Esophagus muscularis mucosa (tissue), 4 donors: ENCODE results near the gene ZBTB46. TPM values are rescaled to one million over a fixed set of nuclear protein-coding genes. Genes with fewer than 3 reads are reported as not detected.

Experiments
- DNase-seq: peaks from one replicate; pipeline ENCODE4 v3.0.0-alpha.2; 2017; ENCODE audit errors: extremely low spot score
- H3K27ac ChIP-seq, 4 donors: fragments of 200-600 bp; sonication (generic); replicated peaks in 1 of 4; 1 replicate in 3 of 4; 2 replicates in 1 of 4; pipeline ENCODE4 v1.5.1; 2016 to 2019; ENCODE audit warnings: mild to moderate bottlenecking in 1 of 4
- H3K27me3 ChIP-seq, 4 donors: fragments of 200-600 bp; sonication (generic); one replicate each; pipeline versions ENCODE4 v1.5.1 to v1.6.0; 2016 to 2019
- H3K36me3 ChIP-seq, 4 donors: fragments of 200-600 bp; sonication (generic); one replicate each; pipeline ENCODE4 v1.5.1; 2016 to 2019
- H3K4me1 ChIP-seq, 4 donors: fragments of 200-600 bp; sonication (generic); one replicate each; pipeline ENCODE4 v1.5.1; 2016 to 2019
- H3K4me3 ChIP-seq, 4 donors: fragments of 200-600 bp; sonication (generic); 1 replicate in 2 of 4; 2 replicates in 2 of 4; pipeline ENCODE4 v1.5.1; 2016 to 2019; ENCODE audit warnings: mild to moderate bottlenecking in 4 of 4, moderate library complexity in 1 of 4
- H3K9me3 ChIP-seq, 4 donors: fragments of 200-600 bp; sonication (generic); 1 replicate in 3 of 4; 2 replicates in 1 of 4; pipeline ENCODE4 v1.5.1; 2016 to 2019
- CTCF ChIP-seq, 3 experiments: fragments of 200-600 bp in 2 of 3; fragments of 450-650 bp in 1 of 3; sonication (generic) in 2 of 3; IDR thresholded peaks; one replicate each; pipeline ENCODE4 v1.5.1; 2017 to 2019; ENCODE audit warnings: antibody characterized with exemption in 3 of 3, mild to moderate bottlenecking in 2 of 3, moderate library complexity in 1 of 3
- EP300 ChIP-seq: sonication (generic); formaldehyde crosslinking; IDR thresholded peaks from one replicate; pipeline ENCODE4 v1.6.1; 2017; ENCODE audit warnings: antibody characterized with exemption
- POLR2A ChIP-seq: fragments of 450-650 bp; IDR thresholded peaks from one replicate; pipeline ENCODE4 v1.6.1; 2017; ENCODE audit warnings: antibody characterized with exemption, moderate library complexity, mild to moderate bottlenecking, low read depth
- POLR2AphosphoS5 ChIP-seq, 2 donors: sonication (generic); formaldehyde crosslinking; IDR thresholded peaks; one replicate each; pipeline ENCODE4 v1.6.1; 2017; ENCODE audit warnings: antibody characterized with exemption in 2 of 2
- WGBS: methylation state at CpG from one replicate; pipeline ENCODE4 v1.1.5; 2018; 5-methylcytosine and 5-hydroxymethylcytosine counted together
- intact Hi-C: fragments of 100-400 bp; cut with DNase I; formaldehyde crosslinking; loops from one replicate; pipeline ENCODE4 v1.15.1; 2023
- total RNA-seq, 4 donors: library from RNA; depleted of rRNA; stranded (reverse); fragments of >200 nt; gene quantifications; one replicate each; pipeline versions ENCODE4 v1.1.0 to v1.2.1, GENCODE V29; 2016

The ZBTB46 gene
- total RNA-seq, 4 donors from 2014 or later: 9.6 to 22.8 (median 13.8) TPM

- 51% methylated on average over 4 of the region's 7 CpGs for WGBS
- DNase-seq: no peak
- Histone ChIP-seq H3K9me3 (no peaks in the 10 kb centered on the region), H3K36me3 (peaks cover 7 to 61% (median 44%) of the 10 kb centered on the region in 4 donors), H3K4me1 (peaks cover 50 to 70% (median 54%) of the 10 kb centered on the region in 4 donors), H3K27me3 (no peaks in the 10 kb centered on the region), H3K4me3 (peak overlapping the region; percentile 32 to 49 (median 39)), H3K27ac (peak overlapping the region in 1 of 4 donors; percentile 16)
- intact Hi-C loops: no loop called here
- no peak for TF ChIP-seq CTCF (IDR thresholded peaks at IDR 0.05)
Measured at GRCh38 chr20:63697357-63697867, 133.7 kb downstream of the ZBTB46 start.

- TF ChIP-seq EP300 (no peak), POLR2AphosphoS5 (IDR thresholded peaks at IDR 0.05) (peak in 1 of 2 donors; percentile 35)
- intact Hi-C loops: no loop called here
- no peaks in the 10 kb centered on the region for H3K9me3 ChIP-seq
- H3K27ac ChIP-seq: peak within 1 kb of the TSS in 3 of 4 donors; percentile 16 to 43 (median 23)
- H3K27me3 ChIP-seq: no peaks in the 10 kb centered on the region
- WGBS: 17% methylated on average over 1 of the region's 52 CpGs
- no peak for DNase-seq
- peak within 1 kb of the TSS; percentile 32 to 49 (median 39) for H3K4me3 ChIP-seq
- H3K4me1 ChIP-seq: peaks cover 50 to 72% (median 60%) of the 10 kb centered on the region in 4 donors
- H3K36me3 ChIP-seq: peaks cover 7 to 55% (median 42%) of the 10 kb centered on the region in 4 donors
Measured at GRCh38 chr20:63696628-63697356, 134.3 kb downstream of the ZBTB46 start, which contains the start of gene TNFRSF6B. Gene TNFRSF6B (plus strand): TSS chr20:63696652. CDS start chr20:63696768, 116 bp downstream.

- intact Hi-C loops: no loop called here
- Histone ChIP-seq H3K4me1 (peaks cover 50 to 69% (median 63%) of the 10 kb centered on the region in 4 donors), H3K27me3 (no peaks in the 10 kb centered on the region), H3K36me3 (peaks cover 7 to 55% (median 41%) of the 10 kb centered on the region in 4 donors), H3K4me3 (peak overlapping the region; percentile 32 to 49 (median 39)), H3K27ac (peak overlapping the region in 3 of 4 donors; percentile 16 to 43 (median 23)), H3K9me3 (no peaks in the 10 kb centered on the region)
- TF ChIP-seq POLR2A (no peak), CTCF (IDR thresholded peaks at IDR 0.05) (no peak), POLR2AphosphoS5 (IDR thresholded peaks at IDR 0.05) (no peak), EP300 (no peak)
- WGBS: 20% methylated on average over 2 of the region's 6 CpGs
- DNase-seq: no peak
Measured at GRCh38 chr20:63696306-63696627, 134.8 kb downstream of the ZBTB46 start.

GRCh38 chr20:63695424-63696305 is 135.4 kb downstream of the ZBTB46 start:
- peaks cover 50 to 72% (median 68%) of the 10 kb centered on the region in 4 donors for H3K4me1 ChIP-seq
- H3K27me3 ChIP-seq: no peaks in the 10 kb centered on the region
- peaks cover 7 to 56% (median 38%) of the 10 kb centered on the region in 4 donors for H3K36me3 ChIP-seq
- TF ChIP-seq POLR2AphosphoS5 (IDR thresholded peaks at IDR 0.05) (no peak), CTCF (IDR thresholded peaks at IDR 0.05) (no peak), POLR2A (no peak), EP300 (no peak)
- DNase-seq: no peak
- intact Hi-C loops: no loop called here
- no peaks in the 10 kb centered on the region for H3K9me3 ChIP-seq
- peak overlapping the region in 3 of 4 donors; percentile 16 to 43 (median 23) for H3K27ac ChIP-seq
- no peak overlapping the region for H3K4me3 ChIP-seq
- WGBS: 80% methylated on average over 1 of the region's 25 CpGs
